T-helper 1 cell treated with Interleukin-12 subunit alpha and Interleukin-12 subunit beta and Interleukin-4 antibody, amounts not matched to agents 30 ng/mL and 1 ng/mL, for 36 hours (primary cell): Measurements from ENCODE around the gene WDFY1. TPM values are rescaled to one million over a fixed set of nuclear protein-coding genes. Genes with fewer than 3 reads are reported as not detected.
"Not testable (repeated sequence)": the region's sequence is repeated elsewhere in the genome, so short reads cannot be mapped to it uniquely, and the experiment has no call there.

Experiments
- intact Hi-C: fragments of 100-400 bp; cut with micrococcal nuclease; formaldehyde crosslinking; loops from one replicate; pipeline ENCODE4 v1.15.1; 2024
- total RNA-seq: library from RNA; stranded (reverse); gene quantifications from 2 replicates; pipeline ENCODE4 v1.2.3, GENCODE V29; 2022

Gene WDFY1
- total RNA-seq, 1 donor from 2014 or later = 55.6 TPM

DNA sequence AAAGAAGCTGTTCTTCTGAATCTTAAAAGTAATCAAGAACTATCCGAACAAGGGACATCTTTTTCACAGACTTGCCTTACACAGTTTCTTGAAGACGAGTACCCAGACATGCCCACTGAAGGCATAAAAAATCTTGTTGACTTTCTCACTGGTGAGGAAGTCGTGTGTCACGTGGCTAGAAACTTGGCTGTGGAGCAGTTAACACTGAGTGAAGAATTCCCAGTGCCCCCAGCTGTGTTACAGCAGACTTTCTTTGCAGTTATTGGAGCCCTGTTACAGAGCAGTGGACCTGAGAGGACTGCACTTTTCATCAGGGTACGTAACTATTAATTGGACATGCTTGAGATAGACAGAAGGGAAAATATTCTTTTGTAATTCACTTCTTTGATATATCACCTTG, 14.6 kb upstream of the WDFY1 start:
- intact Hi-C loops = loop anchor here (5.0 kb wide), 3 partner anchors 563 to 1097 kb away; partner anchors contain the start of gene ACSL3

DNA sequence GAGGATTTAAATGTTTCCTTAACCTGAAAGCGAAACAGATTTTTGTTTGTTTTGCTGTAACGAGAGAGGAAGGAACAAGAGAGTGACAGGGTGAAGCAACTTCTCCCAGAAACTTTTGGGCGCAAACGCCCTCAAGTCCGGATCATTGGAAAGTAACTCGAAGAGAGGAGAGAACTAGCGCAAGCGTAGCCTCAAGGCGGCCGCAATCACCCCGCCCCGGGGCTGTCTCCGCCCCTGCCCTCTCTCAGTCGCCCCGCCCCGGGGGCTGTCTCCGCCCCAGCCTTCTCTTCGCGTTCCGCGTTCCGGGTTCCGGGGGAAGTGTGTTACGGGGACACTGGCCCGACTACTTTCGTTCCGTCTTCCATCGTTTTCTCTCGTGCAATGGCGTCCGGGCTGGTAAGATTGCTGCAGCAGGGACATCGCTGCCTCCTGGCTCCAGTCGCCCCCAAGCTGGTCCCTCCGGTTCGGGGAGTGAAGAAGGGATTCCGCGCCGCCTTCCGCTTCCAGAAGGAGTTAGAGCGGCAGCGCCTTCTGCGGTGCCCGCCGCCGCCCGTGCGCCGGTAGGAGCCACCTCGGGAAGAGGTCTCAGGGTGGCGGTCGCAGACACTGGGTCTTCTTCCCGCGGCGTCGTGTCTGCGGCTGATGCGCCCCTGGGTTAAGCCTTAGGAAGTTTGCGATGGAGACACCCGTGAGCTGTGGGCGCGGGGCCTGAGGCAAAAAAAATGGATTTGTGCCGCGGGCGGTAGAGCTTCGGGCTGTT, 12.1 kb upstream of the WDFY1 start, which contains the start of gene MRPL44:
MRPL44 (plus strand) TSS at position 372 of the 760 bp plus-strand sequence; CDS start at position 382, 10 bp downstream.
- intact Hi-C loops = loop anchor here (1.0 to 5.0 kb wide), 15 partner anchors 12 to 1300 kb away; partner anchors contain the start of genes ACSL3, AP1S3, CUL3 and FARSB

DNA sequence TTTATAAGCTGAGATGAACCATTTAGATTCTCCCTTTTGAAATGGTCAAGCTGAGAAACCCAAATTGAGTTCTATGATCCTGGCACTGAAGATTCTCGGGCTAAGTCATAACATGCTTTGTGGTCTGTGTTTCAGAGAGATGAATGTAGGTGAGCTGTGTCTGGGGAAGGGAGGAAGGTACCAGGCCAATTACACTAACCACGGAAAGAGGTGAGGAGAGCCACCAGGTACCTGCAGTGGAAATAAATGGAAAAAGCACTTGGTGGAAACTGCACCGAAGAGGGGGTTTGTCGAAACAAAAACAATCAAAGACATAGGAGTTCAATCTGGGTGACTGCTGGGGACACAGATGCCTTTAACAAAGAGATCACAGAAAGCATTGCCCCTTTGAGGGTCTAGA, 11.2 kb upstream of the WDFY1 start:
- intact Hi-C loops = loop anchor here (2.0 to 5.0 kb wide), 4 partner anchors 566 to 1299 kb away; partner anchors contain the start of genes ACSL3 and FARSB

DNA sequence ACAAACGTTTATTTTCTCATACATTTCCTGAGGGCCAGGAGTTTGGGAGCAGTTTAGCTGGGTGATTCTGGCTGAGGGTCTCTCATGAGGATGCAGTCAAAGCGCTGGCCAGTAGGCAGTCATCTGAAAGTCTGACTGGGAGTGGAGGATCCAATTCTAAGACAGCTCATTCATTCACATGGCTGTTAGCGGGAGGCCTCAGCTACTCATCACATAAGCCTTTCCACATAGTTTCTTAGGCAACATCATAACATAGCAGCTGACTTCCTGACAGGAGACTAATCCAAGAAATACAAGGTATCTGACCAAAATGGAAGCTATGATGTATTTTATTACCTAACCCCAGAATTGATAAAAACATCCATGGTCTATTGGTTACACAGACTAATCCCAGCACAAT, 9.3 kb upstream of the WDFY1 start:
- intact Hi-C loops = no loop called here

DNA sequence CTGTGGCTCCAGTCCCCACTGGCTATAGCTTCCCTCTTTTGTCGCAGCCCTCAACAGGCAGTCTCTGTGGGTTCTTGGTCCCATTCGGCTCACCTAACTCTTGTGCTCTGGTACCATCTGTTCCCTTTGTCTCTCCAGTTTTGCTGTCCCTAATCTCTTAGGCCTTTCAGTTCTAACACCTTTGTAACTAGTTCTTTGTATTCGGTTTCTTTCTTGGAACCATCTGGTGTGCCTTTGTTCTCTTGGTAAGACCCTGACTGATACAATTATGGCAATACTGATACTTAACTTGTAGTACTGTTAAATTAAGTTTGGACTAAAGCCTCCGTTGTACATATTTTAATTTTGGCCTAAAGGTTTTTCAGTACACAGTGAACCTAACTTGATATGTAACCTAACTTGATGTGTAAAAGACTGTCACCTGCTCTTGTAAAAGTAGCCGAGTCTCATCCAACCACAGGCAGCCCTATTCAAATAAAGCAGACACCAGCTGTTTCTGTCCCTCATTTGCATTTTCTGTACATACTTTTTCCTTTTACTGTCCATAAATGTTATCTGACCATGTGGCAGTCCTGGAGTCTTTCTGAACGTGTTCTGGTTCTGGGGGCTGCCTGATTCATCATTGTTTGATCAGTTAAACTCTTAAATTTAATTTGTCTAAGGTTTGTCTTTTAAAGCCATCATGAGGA, 7.3 kb upstream of the WDFY1 start:
- intact Hi-C loops = no loop called here

DNA sequence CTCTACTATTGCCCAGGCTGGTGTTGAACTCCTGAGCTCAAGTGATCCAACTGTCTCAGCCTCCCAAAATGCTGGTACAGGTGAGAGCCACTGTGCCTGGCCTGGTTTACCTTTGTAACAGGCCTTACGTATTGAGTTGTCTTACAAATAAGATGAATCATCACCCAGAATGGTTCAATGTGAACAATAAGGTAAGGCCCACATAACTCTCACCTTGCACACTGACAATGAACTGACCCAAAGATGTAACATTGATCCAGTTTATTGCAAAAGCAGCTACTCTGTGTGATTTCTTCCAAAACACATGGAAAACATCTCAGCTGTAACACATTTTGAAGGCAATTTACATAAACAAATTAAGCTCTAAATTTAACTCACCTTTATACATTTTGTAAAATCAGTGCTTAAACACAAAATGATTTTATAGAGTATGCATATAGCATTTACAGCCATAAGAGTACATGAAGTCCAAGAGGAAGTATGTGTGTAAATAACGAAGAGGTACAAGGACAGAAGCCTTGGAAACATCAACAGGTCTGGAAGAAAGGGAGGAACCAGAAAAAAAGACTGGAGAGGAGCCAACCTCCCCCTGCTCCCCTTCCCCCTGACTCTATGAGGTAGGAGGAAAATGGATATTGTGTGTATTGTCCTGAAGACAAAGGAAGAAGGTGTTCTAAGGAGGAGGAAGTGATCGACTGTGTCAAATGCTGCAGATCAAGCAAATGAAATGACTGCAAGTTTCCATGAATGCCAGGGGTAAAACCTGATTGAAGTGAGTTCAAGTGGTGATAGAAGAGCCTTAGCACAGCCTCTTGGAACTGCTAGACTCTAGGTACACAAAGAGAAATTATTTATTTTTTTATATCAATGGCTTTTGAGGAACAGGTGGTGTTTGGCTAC, 5.6 kb upstream of the WDFY1 start:
- intact Hi-C loops = no loop called here

DNA sequence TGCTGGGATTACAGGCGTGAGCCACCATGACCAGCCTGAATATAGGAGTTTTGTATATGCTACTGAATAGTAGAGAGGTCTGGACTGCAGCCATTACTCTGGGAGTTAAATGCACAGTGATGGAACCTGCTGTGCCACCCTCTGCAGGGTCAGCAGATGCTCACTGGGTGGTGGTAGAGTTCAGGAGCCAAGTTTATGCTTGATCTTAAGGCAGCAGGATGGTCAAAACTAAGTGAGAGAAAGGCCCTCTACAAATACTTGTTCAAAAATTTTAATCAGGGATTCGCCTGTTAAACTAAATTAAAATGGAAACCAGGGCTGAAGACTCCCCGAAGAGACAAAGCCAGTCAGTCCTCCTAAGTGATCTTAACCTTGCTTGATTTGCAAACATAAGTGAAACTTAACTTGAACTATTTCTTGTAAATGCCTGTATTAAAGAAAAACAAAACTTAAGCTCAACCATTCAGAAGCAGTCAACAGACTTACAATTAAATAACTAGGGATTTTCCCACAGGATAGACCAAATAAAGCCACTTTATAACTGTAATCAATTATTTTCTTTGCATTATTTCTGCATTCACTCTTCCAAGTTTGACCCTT, 4.2 kb upstream of the WDFY1 start:
- intact Hi-C loops = no loop called here

DNA sequence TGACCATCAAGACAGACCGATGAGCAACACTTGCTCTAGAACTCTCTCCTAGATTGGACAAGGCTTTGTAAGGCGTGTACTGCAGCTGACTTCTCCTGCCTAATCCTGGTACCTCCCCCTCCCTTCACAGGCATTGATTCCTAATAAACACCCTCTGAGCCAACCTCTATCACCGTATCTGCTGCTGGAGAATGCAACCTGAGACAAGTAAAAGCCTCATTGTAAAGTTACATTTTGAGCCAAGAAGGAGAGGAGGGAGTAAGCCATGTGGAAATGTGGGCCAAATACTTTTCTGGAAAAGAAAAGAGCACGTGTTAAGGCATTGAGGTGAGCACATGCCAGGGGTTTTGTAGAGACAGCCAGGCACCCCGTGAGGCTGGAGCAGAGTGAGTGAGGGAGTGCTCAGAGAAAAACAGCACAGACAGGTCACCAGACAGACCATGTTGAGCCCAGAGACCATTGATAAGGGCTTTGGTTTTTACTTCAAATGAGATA, 2.6 kb upstream of the WDFY1 start:
- intact Hi-C loops = no loop called here

DNA sequence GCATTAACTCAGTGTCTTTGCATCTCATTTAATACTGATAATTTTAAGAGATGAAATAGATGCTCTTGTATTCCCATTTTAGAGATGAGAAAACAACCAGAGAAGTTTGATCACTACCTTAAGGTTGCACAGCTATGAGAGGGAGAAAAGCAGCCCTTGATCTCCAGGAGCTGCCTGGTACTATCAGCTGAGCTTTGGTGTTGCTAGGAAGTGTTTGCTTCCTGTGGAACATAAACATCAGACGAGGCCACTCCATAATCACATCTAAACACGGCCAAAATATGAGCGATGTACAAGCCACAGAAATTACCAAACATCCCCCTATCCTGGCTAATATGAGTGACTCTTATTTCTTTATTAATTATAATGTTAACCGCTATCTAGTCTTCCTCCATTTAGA, 620 bp upstream of the WDFY1 start:
- intact Hi-C loops = loop anchor here (1.0 kb wide), 3 partner anchors 8 to 218 kb away; partner anchors contain the start of gene MRPL44

DNA sequence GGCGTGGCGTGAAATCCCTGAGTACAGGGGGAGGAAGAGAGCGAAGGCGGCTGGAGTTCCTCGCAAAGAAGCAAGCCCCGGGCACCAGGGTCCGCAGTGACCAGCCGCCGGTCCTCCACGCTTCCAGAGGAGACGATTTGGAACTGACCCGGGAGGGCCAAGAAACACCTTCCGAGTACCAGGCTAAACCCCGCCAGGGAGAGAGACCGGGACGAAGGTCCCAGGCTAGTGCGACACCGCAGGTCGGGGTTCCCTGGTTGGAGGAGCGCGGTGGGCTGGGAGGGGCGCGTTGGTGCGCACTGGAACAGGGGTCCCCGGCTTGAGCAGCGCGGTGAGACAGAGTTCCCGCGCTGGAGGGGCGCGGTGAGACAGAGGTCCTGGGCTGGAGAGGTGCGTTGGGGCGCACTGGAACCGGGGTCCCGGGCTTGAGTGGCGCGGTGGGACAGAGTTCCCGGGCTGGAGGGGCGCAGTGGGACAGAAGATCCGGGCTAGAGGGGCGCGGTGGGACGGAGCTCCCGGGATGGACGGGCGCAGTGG, 901 bp downstream of the WDFY1 start:
- intact Hi-C loops = loop anchor here (5.0 kb wide), 2 partner anchors 62 to 1522 kb away; partner anchors contain the start of gene SGPP2

DNA sequence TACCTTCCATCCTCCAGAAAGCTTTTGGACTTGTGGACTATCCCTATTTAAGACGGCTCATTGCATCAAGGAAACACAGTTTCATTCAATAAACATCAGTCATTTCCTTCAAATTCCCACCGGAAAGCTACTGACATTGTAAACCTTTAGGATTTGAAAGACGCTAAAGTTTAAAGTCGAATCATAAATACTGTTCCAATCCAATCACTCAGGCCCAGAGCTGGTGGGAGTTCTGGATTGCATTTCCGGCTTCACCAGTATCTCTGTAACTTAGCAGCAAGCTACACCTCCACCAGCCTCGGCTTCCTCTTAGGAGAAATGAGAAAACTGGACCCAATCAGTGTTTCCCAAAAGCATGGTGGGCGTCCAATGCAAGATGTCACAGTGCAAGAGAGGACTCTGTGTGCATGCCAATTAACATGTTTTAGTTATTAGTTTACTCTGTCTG, 1.6 kb downstream of the WDFY1 start:
- intact Hi-C loops = loop anchor here (5.0 kb wide), 2 partner anchors 61 to 1521 kb away; partner anchors contain the start of gene SGPP2

DNA sequence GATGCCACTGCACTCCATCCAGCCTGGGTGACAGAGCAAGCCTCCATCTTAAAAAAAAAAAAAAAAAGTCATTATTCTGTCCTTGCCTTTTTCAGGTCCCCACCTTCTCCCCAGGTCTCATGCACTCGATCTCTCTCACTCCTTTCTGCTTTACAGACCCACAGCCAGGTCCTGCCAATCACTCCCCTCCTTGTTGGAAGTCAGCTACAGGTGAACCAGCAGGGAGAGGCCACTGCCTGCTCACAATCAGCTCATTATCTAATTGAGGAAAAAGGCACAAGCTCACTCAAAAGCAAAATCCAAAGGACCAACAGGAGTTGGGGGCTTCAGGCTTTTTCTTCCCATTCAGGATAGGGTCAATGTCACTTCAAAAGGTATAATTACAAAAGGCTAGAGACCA, 2.0 kb downstream of the WDFY1 start:
- intact Hi-C loops = loop anchor here (5.0 kb wide), 2 partner anchors 61 to 1521 kb away; partner anchors contain the start of gene SGPP2

DNA sequence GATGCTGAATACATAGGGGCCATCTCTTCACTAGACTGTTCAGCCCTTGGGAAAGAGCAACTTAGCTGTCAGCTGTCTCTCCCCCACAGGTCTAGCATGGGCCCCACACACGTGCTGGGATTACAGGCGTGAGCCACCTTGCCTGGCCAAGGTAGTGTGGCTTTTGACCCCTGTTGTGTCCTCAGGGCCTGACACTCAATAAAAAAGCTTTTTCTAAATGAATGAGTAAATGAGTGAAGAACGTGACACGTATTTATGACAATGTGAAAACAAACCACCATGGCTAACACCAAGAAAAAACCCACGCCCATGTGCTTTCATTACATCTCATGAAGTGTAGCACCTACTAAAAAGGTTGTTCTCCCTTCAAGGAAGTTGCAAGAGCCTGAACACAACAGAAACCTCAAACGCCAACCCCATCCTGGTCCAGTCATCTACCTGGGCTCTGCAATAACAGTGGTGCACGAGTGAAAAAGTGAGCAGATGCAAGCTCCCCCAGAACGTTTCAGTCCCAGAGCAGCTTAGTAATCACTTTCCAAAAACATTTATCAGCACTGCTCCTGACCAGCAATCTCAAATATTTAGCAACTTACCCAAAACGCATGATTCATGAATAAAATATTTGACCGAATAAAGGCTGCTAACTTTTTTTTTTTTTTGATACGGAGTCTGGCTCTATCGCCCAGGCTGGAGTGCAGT, 3.4 kb downstream of the WDFY1 start:
- intact Hi-C loops = loop anchor here (1.0 to 5.0 kb wide), 7 partner anchors 12 to 1519 kb away; partner anchors contain the start of genes AP1S3, MRPL44 and SGPP2

DNA sequence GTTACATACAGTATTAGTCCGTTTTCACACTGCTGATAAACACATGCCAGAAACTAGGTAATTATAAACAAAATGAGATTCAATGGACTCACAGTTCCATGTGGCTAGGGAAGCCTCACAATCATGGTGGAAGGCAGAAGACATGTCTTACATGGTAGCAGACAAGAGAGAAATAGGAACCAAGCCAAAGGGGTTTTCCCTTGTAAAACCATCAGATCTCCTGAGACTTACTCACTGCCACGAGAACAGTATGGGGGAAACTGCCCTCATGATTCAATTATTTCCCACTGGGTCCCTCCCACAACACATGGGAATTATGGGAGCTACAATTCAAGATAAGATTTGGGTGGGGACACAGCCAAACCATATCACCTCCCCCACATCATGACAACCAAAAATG, 5.7 kb downstream of the WDFY1 start:
- intact Hi-C loops = not testable (repeated sequence)

DNA sequence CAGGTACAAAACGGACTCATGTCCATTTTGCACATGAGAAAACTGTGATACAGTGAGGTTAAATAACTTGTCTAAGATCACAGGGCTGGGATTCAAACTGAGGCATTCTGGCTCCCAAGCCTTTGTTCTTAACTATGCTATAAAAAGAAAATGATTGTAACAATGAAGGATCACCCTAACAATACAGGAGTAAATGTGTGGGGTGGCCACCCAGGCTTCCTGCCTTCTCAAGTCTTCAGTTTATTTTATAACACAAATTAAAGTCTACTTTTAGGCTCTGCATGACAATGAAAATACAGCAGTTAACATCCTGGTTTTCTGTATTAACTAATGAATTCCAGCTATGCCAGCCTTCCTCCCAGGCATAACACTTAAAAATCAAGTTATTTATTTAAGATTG, 7.6 kb downstream of the WDFY1 start:
- intact Hi-C loops = loop anchor here (1.0 kb wide), 1 partner anchor 8 kb away; the partner anchor contains the start of gene WDFY1

DNA sequence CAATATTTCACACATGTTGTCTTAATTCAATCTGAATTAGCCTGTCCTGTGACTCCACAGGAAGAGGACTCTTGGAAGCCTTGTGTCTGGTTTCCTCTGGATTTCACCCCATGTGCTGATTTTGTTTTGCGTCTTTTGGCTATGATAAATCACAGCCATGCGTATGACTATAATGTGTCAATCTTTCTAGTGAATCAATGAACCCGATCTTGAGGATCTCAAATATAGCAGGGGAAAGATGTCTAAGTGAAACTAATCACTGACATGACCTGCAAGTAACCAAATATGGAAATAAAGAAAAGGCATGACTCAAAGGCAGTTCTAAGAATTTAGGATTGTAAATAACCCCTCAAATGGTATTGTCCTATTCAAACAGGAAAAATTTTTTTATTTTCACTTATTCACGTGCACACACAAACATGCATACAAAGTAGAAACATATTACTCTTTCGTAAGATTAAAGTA, 8.2 kb downstream of the WDFY1 start:
- intact Hi-C loops = loop anchor here (1.0 kb wide), 1 partner anchor 8 kb away; the partner anchor contains the start of gene WDFY1

DNA sequence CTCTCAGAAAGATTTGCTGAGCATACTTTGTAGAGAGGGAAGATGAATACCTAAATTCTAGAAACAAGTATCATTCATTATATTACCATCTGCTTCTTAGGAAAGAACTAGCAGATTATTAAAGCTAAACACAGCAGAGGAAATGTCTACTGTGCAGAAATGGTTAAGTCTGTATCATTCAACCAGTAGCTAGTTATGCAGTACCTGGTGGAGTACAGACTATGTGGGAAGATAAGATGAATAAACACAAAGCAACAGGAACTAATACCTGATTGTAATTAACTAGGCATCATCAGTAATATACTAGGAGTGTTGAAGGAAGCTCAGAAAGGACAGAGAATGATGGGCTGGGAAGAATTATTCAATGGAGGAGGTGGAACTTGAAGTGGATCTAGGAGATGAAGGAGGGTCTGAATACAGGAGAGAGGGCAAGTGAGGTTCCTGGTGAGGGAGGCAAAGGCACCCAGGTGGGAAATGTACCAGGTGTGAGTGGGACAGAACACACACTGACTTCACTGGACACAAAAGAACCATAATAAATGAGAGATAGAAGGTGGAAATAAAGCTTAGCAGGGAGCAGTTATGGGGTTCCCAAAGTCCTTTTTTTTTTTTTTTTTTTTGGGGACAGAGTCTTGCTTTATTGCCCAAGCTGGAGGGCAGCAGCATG, 9.5 kb downstream of the WDFY1 start:
- intact Hi-C loops = no loop called here

DNA sequence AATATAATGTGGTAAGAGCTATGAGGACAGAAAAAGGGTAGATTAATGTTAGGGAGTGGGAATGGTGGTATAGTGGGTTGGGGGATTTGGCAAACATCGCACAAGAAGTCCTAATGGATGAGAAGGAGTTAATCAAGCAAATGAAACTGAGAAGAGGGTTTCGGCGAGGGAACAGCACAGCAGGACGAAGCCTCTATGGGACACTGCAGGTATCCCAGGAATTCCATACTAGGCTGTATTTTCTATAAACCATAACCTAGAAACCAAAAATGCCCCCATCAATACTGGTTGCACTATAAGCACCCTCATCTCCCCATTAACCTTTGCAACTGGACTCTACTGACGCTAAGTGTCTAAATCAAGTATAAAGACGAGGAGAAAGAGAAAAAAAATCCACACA, 10.3 kb downstream of the WDFY1 start:
- intact Hi-C loops = no loop called here
